PC-9 (cell line): ENCODE data around the gene PRDX4.

Experiments
- CTCF ChIP-seq: fragments of 200-600 bp; sonication (generic); conservative IDR thresholded peaks from 2 replicates; pipeline ENCODE4 v1.6.1; 2017; ENCODE audit warnings: mixed run types, antibody characterized with exemption, mild to moderate bottlenecking, moderate library complexity
- EZH2 ChIP-seq: fragments of 200-600 bp; sonication (generic); IDR thresholded peaks from 2 replicates; pipeline ENCODE4 v1.8.0; 2017; ENCODE audit warnings: antibody characterized with exemption, low read depth

GRCh38 chrX:23631136-23631535 lies 36.2 kb upstream of the PRDX4 start:
- no peak for TF ChIP-seq CTCF
- TF ChIP-seq EZH2, result no peak
